Measurements from ENCODE around the gene WDR49.

The WDR49 gene

DNA sequence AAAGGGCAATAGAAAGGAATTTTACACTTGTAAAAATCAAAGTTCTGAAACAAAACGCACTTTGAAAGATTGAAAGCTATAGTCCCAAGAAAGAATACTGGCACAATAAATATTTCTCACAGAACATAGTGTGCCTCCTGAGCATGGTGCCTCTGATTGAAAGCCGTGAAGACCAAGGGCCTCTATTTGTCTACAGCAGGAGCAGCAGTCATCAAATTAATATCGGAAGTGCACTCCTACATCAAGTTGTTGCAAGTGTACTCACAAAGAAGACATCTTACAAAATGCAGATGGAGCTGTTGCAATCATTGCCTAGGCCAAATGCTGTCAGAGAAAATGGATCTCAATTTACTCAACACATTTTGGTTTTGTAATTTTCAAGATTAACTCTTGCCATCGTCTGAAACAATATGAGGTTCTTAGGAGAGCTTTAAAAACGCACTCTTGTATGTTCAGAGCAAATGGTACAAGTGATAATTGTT, 9.2 kb upstream of the WDR49 start:
- no peak for DNase-seq (ENCODE audit: low read depth, low spot score)
- TF ChIP-seq, protein P1, sequence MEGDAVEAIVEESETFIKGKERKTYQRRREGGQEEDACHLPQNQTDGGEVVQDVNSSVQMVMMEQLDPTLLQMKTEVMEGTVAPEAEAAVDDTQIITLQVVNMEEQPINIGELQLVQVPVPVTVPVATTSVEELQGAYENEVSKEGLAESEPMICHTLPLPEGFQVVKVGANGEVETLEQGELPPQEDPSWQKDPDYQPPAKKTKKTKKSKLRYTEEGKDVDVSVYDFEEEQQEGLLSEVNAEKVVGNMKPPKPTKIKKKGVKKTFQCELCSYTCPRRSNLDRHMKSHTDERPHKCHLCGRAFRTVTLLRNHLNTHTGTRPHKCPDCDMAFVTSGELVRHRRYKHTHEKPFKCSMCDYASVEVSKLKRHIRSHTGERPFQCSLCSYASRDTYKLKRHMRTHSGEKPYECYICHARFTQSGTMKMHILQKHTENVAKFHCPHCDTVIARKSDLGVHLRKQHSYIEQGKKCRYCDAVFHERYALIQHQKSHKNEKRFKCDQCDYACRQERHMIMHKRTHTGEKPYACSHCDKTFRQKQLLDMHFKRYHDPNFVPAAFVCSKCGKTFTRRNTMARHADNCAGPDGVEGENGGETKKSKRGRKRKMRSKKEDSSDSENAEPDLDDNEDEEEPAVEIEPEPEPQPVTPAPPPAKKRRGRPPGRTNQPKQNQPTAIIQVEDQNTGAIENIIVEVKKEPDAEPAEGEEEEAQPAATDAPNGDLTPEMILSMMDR (IDR thresholded peaks at IDR 0.05; ENCODE audit: low read depth, low read length): no peak
- in situ Hi-C loops (cut with HindIII; ENCODE audit: low sequenced_read_pairs): no loop called here
- no peak overlapping the region for H3K4me3 ChIP-seq (ENCODE audit: low read depth, low read length)

GRCh38 chr3:167657684-167658225, 4.0 kb upstream of the WDR49 start:
- in situ Hi-C loops (cut with HindIII; ENCODE audit: low sequenced_read_pairs): no loop called here

GRCh38 chr3:167656821-167657220, 3.1 kb upstream of the WDR49 start:
- no peak overlapping the region for H3K4me3 ChIP-seq (ENCODE audit: low read depth, low read length)
- TF ChIP-seq, protein P1 (IDR thresholded peaks at IDR 0.05; ENCODE audit: low read depth, low read length): no peak
- in situ Hi-C loops (cut with HindIII; ENCODE audit: low sequenced_read_pairs): no loop called here
- no peak for DNase-seq (ENCODE audit: low read depth, low spot score)

More at GRCh38 chr3:167657684-167658225, 4.0 kb upstream of the WDR49 start:
- no peak for DNase-seq (ENCODE audit: low read depth, low spot score)
- H3K4me3 ChIP-seq (ENCODE audit: low read depth, low read length): no peak overlapping the region
- TF ChIP-seq, protein P1 (IDR thresholded peaks at IDR 0.05; ENCODE audit: low read depth, low read length): no peak

DNA sequence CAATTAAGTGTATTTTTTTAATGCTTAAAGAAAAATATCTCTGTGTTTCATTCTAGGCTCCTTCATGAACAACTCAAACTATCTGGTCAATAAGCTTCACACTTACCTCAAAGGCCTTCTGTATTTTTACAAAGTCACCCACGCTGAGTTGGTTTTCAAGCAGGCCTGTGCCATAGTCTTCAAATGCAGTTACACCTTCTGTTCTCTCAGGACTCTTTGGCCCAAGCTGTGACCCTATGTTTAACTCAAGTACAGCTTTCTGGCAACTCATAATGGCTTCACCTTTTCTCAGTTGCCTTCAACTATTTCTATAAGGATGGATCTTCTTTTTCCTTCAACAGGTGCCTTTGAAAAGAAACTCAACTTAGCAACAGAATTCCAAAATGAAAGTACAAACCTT, 587 bp downstream of the WDR49 start:
- no peak overlapping the region for H3K4me3 ChIP-seq (ENCODE audit: low read depth, low read length)
- DNase-seq (ENCODE audit: low read depth, low spot score): no peak
- TF ChIP-seq, protein P1 (IDR thresholded peaks at IDR 0.05; ENCODE audit: low read depth, low read length): no peak
- in situ Hi-C loops (cut with HindIII; ENCODE audit: low sequenced_read_pairs): no loop called here

- DNase-seq (ENCODE audit: low read depth, low spot score): no peak
- H3K4me3 ChIP-seq (ENCODE audit: low read depth, low read length): no peak overlapping the region
- in situ Hi-C loops (cut with HindIII; ENCODE audit: low sequenced_read_pairs): no loop called here
- TF ChIP-seq, protein P1 (IDR thresholded peaks at IDR 0.05; ENCODE audit: low read depth, low read length): no peak
Observed at GRCh38 chr3:167651826-167652225, 1.9 kb downstream of the WDR49 start.

- DNase-seq (ENCODE audit: low read depth, low spot score): no peak
- in situ Hi-C loops (cut with HindIII; ENCODE audit: low sequenced_read_pairs): no loop called here
- H3K4me3 ChIP-seq (ENCODE audit: low read depth, low read length): no peak overlapping the region
- TF ChIP-seq, protein P1 (IDR thresholded peaks at IDR 0.05; ENCODE audit: low read depth, low read length): no peak
Observed at GRCh38 chr3:167650459-167650858, 3.3 kb downstream of the WDR49 start.
